Small intestine (tissue), 7 donors: Measurements from ENCODE around the gene SHF. TPM values are rescaled to one million over a fixed set of nuclear protein-coding genes. Genes with fewer than 3 reads are reported as not detected.
"Not testable (repeated sequence)": the region's sequence is repeated elsewhere in the genome, so short reads cannot be mapped to it uniquely, and the experiment has no call there.

Experiments
- DNase-seq, 2 donors: peaks; one replicate each; pipeline versions ENCODE4 v3.0.0 to v3.0.0-alpha.2; 2013
- FAIRE-seq: peaks from 2 replicates; lab custom pipeline; 2012; peaks lifted over from hg19 to GRCh38; lab: Jason Lieb, UNC
- H3K27ac ChIP-seq, 3 donors: one replicate each; pipeline ENCODE4 v1.5.1; 2013; ENCODE audit warnings: low read length in 2 of 3, mild to moderate bottlenecking in 2 of 3, control low read depth in 1 of 3, inconsistent platforms in 1 of 3, low read depth in 1 of 3, moderate library complexity in 1 of 3
- H3K27me3 ChIP-seq, 3 donors: one replicate each; pipeline ENCODE4 v1.6.1; 2013; ENCODE audit warnings: low read length in 3 of 3, inconsistent platforms in 1 of 3; ENCODE audit not compliant: control insufficient read depth in 3 of 3, insufficient read depth in 3 of 3
- H3K36me3 ChIP-seq, 3 donors: one replicate each; pipeline ENCODE4 v1.6.1; 2013; ENCODE audit warnings: low read length in 3 of 3, inconsistent platforms in 1 of 3, low read depth in 1 of 3, mild to moderate bottlenecking in 1 of 3, moderate library complexity in 1 of 3; ENCODE audit not compliant: control insufficient read depth in 3 of 3, insufficient read depth in 2 of 3
- H3K4me1 ChIP-seq, 3 donors: one replicate each; pipeline ENCODE4 v1.6.1; 2013; ENCODE audit warnings: low read length in 2 of 3, inconsistent platforms in 1 of 3, low read depth in 1 of 3, mild to moderate bottlenecking in 1 of 3, moderate library complexity in 1 of 3; ENCODE audit not compliant: control insufficient read depth in 3 of 3, insufficient read depth in 2 of 3
- H3K4me3 ChIP-seq, 3 donors: one replicate each; pipeline ENCODE4 v1.5.1; 2013; ENCODE audit warnings: low read length in 3 of 3, control low read depth in 1 of 3, inconsistent platforms in 1 of 3, low read depth in 1 of 3, mild to moderate bottlenecking in 1 of 3, moderate library complexity in 1 of 3
- H3K9me3 ChIP-seq, 2 donors: one replicate each; pipeline ENCODE4 v1.6.1; 2013; ENCODE audit warnings: low read depth in 1 of 2, low read length in 1 of 2; ENCODE audit not compliant: control insufficient read depth in 2 of 2, insufficient read depth in 1 of 2
- WGBS, 3 donors: extraction: QIAGEN DNeasy Blood & Tissue Kit; methylation state at CpG; one replicate each; pipeline ENCODE4 v1.1.7; 2013; 5-methylcytosine and 5-hydroxymethylcytosine counted together
- polyA plus RNA-seq, 4 donors: library from polyadenylated mRNA; stranded (reverse) in 3 of 4; unstranded in 1 of 4; fragments of 200-250 nt in 3 of 4; fragments of 120-200 nt in 1 of 4; gene quantifications; one replicate each; pipeline versions ENCODE4 v1.2.1 to v1.2.3, GENCODE V29; 2013
- donor health status: healthy with polysubstance abuse.
- donor health status: control.
- donor health status: control.
- donor health status: Bipolar disorder and iron deficiency.
- donor health status: healthy.

SHF gene
- polyA plus RNA-seq, 4 donors = 9.5 to 25.0 (median 11.6) TPM

DNA sequence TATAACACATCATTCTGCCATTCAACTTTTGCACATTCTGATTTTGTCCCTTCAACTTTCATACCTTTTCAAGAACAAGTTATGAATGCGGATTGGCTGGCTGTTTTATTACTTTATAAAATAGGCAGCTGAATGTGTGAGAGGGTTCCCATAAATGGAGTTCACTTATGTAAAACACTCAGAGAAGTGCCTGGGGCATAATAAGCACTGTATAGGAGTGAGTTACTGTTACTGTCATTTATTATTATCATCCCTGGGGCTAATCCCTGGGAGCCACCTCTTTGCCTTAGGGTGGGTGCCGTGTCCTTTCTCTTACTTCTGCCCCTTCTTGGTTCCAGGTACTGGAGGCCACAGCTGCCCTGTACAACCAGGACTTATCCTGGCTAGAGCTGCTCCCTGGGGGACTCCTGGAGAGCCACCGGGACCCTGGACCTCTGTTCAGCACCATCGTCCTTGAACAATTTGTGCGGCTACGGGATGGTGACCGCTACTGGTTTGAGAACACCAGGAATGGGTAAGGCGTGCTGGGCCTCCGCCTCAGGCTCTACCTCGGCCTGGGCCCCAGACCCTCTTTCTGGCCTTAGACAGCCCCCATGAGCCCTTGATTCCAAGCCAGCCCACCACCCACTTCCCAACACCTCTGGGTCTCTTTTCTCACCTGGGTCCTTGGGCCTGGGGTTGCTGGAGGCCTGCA, 47.1 kb downstream of the SHF start:
- H3K36me3 ChIP-seq = peaks cover 0 to 3% (median 0%) of the 10 kb centered on the region in 3 donors
- H3K4me3 ChIP-seq = no peak overlapping the region
- WGBS, 3 donors = 89 to 99% (median 94%) methylated on average over 10 of the region's 10 CpGs
- H3K27ac ChIP-seq = no peak overlapping the region
- H3K27me3 ChIP-seq = peaks cover 0 to 15% (median 5%) of the 10 kb centered on the region in 3 donors
- DNase-seq (no peak), FAIRE-seq (no peak)
- H3K4me1 ChIP-seq = peaks cover 0 to 4% (median 0%) of the 10 kb centered on the region in 3 donors
- no peaks in the 10 kb centered on the region for H3K9me3 ChIP-seq

DNA sequence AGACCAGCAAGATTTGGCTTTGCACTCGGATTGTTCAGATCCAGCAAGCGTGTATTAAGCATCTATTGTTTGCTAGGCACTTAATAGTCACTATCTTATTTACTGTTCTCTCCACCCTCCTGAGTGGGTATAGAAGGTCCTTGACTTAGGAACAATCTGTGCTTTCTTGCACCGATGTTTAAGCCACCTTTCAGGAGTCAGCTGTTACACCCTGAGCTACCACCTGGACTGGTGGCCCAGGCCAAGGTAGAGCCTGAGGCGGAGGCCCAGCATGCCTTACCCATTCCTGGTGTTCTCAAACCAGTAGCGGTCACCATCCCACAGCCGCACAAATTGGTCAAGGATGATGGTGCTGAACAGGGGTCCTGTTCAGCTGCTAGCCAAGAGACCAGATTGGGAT, 48.0 kb downstream of the SHF start:
- Histone ChIP-seq H3K4me3 (no peak overlapping the region), H3K9me3 (no peaks in the 10 kb centered on the region), H3K27me3 (peaks cover 0 to 19% (median 7%) of the 10 kb centered on the region in 3 donors), H3K36me3 (peaks cover 0 to 3% (median 0%) of the 10 kb centered on the region in 3 donors), H3K27ac (no peak overlapping the region), H3K4me1 (peaks cover 0 to 4% (median 2%) of the 10 kb centered on the region in 3 donors)
- WGBS, 3 donors = 86 to 89% (median 87%) methylated on average over 6 of the region's 6 CpGs
- no peak for FAIRE-seq
- no peak for DNase-seq

DNA sequence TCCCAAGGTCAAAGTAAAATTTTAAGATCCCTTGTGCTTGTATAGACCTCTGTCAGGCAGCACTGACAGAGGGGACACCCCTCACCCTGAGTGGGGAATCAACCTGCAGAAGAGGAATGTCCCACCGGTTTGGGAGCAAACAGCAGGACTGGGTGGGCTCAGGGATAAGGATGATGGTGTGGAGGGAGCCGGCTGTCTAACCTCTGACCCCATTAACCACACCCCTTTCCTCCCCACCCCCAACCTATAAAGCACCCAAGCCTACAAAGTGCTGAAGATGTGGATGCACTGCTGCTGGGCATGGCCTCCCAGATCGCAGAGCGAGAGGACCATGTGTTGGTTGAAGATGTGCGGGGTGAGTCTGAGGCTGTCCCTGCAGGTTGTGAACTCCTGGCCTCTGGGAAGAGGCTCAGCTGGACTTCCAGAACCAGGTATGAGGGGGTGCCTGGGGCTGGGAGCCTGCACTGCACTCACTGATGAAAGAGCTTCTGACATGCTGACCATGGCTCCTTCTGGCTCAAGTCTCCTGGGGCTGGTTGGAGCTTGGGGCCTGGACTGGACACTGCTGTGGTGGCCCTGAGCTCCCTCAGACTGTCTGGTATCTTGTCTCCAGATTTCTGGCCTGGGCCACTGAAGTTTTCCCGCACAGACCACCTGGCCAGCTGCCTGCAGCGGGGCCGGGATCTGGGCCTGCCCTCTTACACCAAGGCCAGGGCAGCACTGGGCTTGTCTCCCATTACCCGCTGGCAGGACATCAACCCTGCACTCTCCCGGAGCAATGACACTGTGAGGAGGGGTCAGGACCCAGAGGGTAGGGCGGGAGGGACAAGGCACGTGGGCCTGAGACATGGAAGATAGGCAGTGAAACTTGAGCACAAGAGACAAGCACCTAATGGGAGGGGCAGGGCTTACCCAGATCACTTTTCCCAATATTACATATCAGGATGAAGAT, 48.7 kb downstream of the SHF start:
- H3K4me3 ChIP-seq = no peak overlapping the region
- H3K36me3 ChIP-seq = peaks cover 0 to 3% (median 0%) of the 10 kb centered on the region in 3 donors
- peaks cover 0 to 4% (median 2%) of the 10 kb centered on the region in 3 donors for H3K4me1 ChIP-seq
- FAIRE-seq (no peak), DNase-seq (no peak)
- no peak overlapping the region for H3K27ac ChIP-seq
- H3K9me3 ChIP-seq = no peaks in the 10 kb centered on the region
- peaks cover 0 to 26% (median 11%) of the 10 kb centered on the region in 3 donors for H3K27me3 ChIP-seq
- 77 to 86% (median 83%) methylated on average over 12 of the region's 12 CpGs for whole genome bisulfite sequencing, 3 donors

DNA sequence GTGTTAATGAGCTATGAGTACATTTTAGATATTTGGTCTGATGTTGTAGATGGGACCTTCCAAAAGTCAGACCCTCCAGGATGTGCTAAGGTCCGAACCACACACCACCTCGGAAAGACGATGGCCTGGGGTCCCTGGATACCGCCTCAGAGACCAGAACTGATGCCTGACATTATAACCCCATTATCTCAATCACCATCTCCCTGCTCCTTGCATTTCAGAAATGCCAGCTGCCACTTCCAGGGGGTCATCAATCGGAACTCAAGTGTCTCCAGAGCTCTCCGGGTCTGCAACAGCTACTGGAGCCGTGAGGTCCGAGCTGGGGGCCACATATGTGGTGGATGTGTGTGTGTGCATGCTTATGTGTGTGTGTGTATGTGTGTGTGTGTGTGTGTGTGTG, 50.1 kb downstream of the SHF start:
- peaks cover 0 to 4% (median 2%) of the 10 kb centered on the region in 3 donors for H3K4me1 ChIP-seq
- H3K4me3 ChIP-seq = no peak overlapping the region
- H3K27ac ChIP-seq = no peak overlapping the region
- H3K36me3 ChIP-seq = no peaks in the 10 kb centered on the region
- WGBS, 3 donors = 82 to 85% (median 84%) methylated on average over 8 of the region's 8 CpGs
- no peaks in the 10 kb centered on the region for H3K9me3 ChIP-seq
- H3K27me3 ChIP-seq = peaks cover 0 to 40% (median 13%) of the 10 kb centered on the region in 3 donors
- no peak for FAIRE-seq
- DNase-seq = no peak

DNA sequence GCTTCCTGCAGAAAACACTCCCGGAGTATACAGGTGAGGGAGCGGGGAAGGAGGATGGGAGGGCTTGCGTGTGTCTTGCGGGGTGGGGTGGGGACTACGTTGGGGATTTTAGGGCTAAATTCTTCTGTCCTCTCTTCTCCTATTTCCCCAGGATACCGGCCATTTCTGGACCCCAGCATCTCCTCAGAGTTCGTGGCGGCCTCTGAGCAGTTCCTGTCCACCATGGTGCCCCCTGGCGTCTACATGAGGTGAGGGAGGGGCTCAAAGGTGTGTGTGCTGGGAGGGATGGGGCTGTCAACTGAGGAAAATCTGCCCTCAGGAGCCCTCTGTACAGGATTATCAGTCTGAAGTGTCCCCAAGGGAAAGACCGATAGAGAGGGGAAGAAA, 51.4 kb downstream of the SHF start:
- no peak overlapping the region for H3K27ac ChIP-seq
- DNase-seq = no peak
- peaks cover 0 to 40% (median 13%) of the 10 kb centered on the region in 3 donors for H3K27me3 ChIP-seq
- peaks cover 0 to 4% (median 2%) of the 10 kb centered on the region in 3 donors for H3K4me1 ChIP-seq
- no peaks in the 10 kb centered on the region for H3K36me3 ChIP-seq
- no peaks in the 10 kb centered on the region for H3K9me3 ChIP-seq
- WGBS, 3 donors = 20 to 30% (median 27%) methylated on average over 10 of the region's 10 CpGs
- FAIRE-seq = no peak
- H3K4me3 ChIP-seq = no peak overlapping the region

DNA sequence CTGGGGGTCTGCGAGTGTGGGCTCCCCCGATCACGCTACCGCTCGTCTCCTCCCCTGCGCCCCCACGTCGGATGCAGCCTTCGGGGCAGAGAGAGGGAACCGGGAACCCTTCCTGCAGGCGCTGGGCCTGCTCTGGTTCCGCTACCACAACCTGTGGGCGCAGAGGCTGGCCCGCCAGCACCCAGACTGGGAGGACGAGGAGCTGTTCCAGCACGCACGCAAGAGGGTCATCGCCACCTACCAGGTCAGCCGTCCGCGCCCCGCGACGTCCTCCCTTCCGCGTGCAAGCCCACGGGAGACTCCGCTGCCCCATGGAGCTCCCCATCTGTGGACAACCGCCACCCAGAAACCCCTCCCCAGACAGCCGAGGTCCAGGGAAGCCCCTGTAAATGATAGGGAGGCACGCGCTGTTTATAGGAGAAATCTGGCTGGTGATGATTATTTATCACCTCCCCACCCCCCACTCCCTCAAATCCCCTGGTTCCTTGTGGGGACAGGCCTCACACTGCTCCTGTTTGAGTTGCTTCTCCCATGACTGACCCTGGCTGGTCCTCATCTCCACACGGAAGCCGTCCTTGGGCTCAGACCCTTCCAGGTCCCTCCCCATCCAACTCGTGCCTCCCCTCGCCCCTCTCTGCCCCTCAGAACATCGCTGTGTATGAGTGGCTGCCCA, 51.9 kb downstream of the SHF start:
- not testable (repeated sequence) for DNase-seq, H3K9me3 ChIP-seq, FAIRE-seq, H3K4me3 ChIP-seq, H3K36me3 ChIP-seq, H3K4me1 ChIP-seq, H3K27ac ChIP-seq
- H3K27me3 ChIP-seq = peaks cover 0 to 40% (median 15%) of the 10 kb centered on the region in 3 donors
- WGBS, 3 donors = 17 to 24% (median 20%) methylated on average over 7 to 11 of the region's 37 CpGs

DNA sequence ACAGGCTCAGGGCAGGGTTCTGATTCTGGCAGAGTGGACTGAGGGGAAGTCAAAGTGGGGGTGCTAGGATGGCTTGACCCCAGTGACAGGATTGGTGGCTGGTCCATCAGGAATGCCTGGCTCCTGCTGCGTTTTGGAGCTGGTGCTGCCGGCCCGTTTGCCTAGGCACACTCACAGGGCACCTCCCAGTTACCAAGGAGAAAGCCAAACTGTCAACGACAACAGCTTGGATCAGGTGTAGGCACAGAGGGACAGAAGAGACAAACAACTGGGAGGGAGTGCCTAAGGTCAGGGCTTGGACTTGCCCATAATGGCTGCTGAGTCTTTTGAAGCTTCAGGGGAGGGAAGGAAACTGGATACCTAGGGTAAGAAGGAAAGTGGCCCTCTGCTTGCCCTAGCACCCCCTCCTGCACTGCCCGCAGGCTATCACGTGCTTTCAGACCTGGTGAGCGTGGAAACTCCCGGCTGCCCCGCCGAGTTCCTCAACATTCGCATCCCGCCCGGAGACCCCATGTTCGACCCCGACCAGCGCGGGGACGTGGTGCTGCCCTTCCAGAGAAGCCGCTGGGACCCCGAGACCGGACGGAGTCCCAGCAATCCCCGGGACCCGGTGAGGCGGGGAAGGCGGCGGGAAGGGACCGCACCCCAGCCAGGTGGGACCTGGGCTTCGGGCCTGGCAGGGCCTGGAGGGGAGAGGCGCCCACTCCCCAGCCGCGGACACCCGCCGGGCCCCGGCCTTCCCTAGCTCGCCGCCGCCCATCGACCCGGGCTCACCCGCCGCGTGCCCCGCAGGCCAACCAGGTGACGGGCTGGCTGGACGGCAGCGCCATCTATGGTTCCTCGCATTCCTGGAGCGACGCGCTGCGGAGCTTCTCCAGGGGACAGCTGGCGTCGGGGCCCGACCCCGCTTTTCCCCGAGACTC, 52.8 kb downstream of the SHF start:
- FAIRE-seq (no peak), DNase-seq (peak; percentile 35 to 55)
- WGBS, 3 donors = 5 to 8% (median 7%) methylated on average over 39 to 57 of the region's 57 CpGs
- no peaks in the 10 kb centered on the region for H3K9me3 ChIP-seq
- peaks cover 0 to 48% (median 18%) of the 10 kb centered on the region in 3 donors for H3K27me3 ChIP-seq
- H3K4me3 ChIP-seq = peak overlapping the region in 1 of 3 donors; percentile 14
- H3K27ac ChIP-seq = no peak overlapping the region
- H3K36me3 ChIP-seq = no peaks in the 10 kb centered on the region
- H3K4me1 ChIP-seq = peaks cover 0 to 4% (median 2%) of the 10 kb centered on the region in 3 donors
